PFSK-1 (cell line): Measurements from ENCODE around the gene UNC93A.

Experiments used
- FOXP2 ChIP-seq: optimal IDR thresholded peaks from 2 replicates; pipeline ENCODE3; 2011; ENCODE audit warnings: borderline replicate concordance, control low read depth, inconsistent platforms; ENCODE audit not compliant: insufficient read depth; ENCODE audit errors: extremely low read length, extremely low read depth
- POLR2AphosphoS5 ChIP-seq: IDR thresholded peaks from 2 replicates; pipeline ENCODE4 v1.6.1; 2012; ENCODE audit warnings: low read depth, mild to moderate bottlenecking, control low read depth, low read length, moderate library complexity
- SIN3A ChIP-seq: IDR thresholded peaks from 2 replicates; pipeline ENCODE4 v1.6.1; 2012; ENCODE audit warnings: mild to moderate bottlenecking, low read length, moderate library complexity, borderline replicate concordance; ENCODE audit not compliant: insufficient read depth
- TAF1 ChIP-seq: IDR thresholded peaks from 2 replicates; pipeline ENCODE4 v1.6.1; 2012; ENCODE audit warnings: low read length, control low read depth, borderline replicate concordance; ENCODE audit not compliant: insufficient read depth
- TF ChIP-seq, protein P1 (sequence below), 2 experiments: IDR thresholded peaks; 2 replicates each; pipeline versions ENCODE4 v1.6.1 to v1.8.0; 2011 to 2012; ENCODE audit warnings: low read depth in 2 of 2, low read length in 2 of 2, control low read depth in 1 of 2, inconsistent platforms in 1 of 2, mild to moderate bottlenecking in 1 of 2, moderate library complexity in 1 of 2; ENCODE audit not compliant: insufficient read depth in 1 of 2

DNA sequence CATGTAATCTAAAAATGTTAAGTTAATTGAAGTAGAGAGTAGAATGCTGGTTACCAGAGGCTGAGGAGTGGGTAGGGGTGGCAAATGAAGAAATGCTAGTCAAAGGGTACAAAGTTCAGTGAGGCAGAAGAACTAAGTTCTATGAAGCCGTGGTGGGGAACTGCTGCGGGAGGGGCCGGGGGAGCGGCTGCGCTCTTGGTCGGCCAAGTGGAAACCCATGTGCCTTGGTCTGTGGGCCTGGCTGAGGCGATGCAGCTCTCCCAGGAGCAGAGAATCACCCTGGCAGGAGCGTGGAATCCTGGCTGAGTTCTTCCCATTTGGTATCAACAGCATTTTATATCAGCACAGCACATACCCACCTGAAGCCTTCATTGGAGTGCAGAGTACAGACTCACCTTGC, 56.1 kb downstream of the UNC93A start:
- no peak for TF ChIP-seq POLR2AphosphoS5
- TF ChIP-seq, protein P1, sequence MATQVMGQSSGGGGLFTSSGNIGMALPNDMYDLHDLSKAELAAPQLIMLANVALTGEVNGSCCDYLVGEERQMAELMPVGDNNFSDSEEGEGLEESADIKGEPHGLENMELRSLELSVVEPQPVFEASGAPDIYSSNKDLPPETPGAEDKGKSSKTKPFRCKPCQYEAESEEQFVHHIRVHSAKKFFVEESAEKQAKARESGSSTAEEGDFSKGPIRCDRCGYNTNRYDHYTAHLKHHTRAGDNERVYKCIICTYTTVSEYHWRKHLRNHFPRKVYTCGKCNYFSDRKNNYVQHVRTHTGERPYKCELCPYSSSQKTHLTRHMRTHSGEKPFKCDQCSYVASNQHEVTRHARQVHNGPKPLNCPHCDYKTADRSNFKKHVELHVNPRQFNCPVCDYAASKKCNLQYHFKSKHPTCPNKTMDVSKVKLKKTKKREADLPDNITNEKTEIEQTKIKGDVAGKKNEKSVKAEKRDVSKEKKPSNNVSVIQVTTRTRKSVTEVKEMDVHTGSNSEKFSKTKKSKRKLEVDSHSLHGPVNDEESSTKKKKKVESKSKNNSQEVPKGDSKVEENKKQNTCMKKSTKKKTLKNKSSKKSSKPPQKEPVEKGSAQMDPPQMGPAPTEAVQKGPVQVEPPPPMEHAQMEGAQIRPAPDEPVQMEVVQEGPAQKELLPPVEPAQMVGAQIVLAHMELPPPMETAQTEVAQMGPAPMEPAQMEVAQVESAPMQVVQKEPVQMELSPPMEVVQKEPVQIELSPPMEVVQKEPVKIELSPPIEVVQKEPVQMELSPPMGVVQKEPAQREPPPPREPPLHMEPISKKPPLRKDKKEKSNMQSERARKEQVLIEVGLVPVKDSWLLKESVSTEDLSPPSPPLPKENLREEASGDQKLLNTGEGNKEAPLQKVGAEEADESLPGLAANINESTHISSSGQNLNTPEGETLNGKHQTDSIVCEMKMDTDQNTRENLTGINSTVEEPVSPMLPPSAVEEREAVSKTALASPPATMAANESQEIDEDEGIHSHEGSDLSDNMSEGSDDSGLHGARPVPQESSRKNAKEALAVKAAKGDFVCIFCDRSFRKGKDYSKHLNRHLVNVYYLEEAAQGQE (IDR thresholded peaks at IDR 0.05; ENCODE audit: insufficient read depth in 1 of 2, low read depth in 2 of 2, low read length in 2 of 2), result no peak
- TF ChIP-seq SIN3A, result no peak
- no peak for TF ChIP-seq TAF1
- TF ChIP-seq FOXP2, result no peak
